Adrenal gland (tissue), 12 donors: ENCODE results near the gene CYB5R4. TPM values are rescaled to one million over a fixed set of nuclear protein-coding genes. Genes with fewer than 3 reads are reported as not detected.

Experiments
- DNase-seq, 7 donors: peaks; one replicate each; pipeline ENCODE4 v3.0.0-alpha.2; 2019 to 2020
- H3K27ac ChIP-seq, 5 donors: fragments of 200-600 bp; sonication (generic) in 4 of 5; 1 replicate in 3 of 5; 2 replicates in 2 of 5; pipeline versions ENCODE4 v1.5.1 to v1.8.0; 2016 to 2020; ENCODE audit warnings: mild to moderate bottlenecking in 1 of 5
- H3K27me3 ChIP-seq: fragments of 200-600 bp; 2 replicates; pipeline ENCODE4 v1.8.0; 2021
- H3K36me3 ChIP-seq, 2 donors: fragments of 200-600 bp; replicated peaks in 1 of 2; 1 replicate in 1 of 2; 2 replicates in 1 of 2; pipeline versions ENCODE4 v1.5.1 to v1.8.0; 2018 to 2022
- H3K4me1 ChIP-seq, 2 donors: fragments of 200-600 bp; replicated peaks in 1 of 2; 1 replicate in 1 of 2; 2 replicates in 1 of 2; pipeline versions ENCODE4 v1.5.1 to v1.8.0; 2018 to 2021
- H3K4me3 ChIP-seq, 4 donors: fragments of 200-600 bp; sonication (generic) in 3 of 4; one replicate each; pipeline ENCODE4 v1.5.1; 2016 to 2018
- H3K9me3 ChIP-seq, 3 donors: fragments of 200-600 bp; sonication (generic) in 1 of 3; replicated peaks in 1 of 3; 1 replicate in 2 of 3; 2 replicates in 1 of 3; pipeline versions ENCODE4 v1.5.1 to v1.8.0; 2016 to 2021
- CTCF ChIP-seq, 6 experiments: fragments of 450-650 bp in 4 of 6; fragments of 200-600 bp in 2 of 6; sonication (generic) in 1 of 6; IDR thresholded peaks; 1 replicate in 5 of 6; 2 replicates in 1 of 6; pipeline versions ENCODE4 v1.5.1 to v1.8.0; 2016 to 2021; ENCODE audit warnings: antibody characterized with exemption in 6 of 6, mild to moderate bottlenecking in 2 of 6, moderate library complexity in 1 of 6
- POLR2A ChIP-seq, 2 donors: fragments of 450-650 bp; IDR thresholded peaks; one replicate each; pipeline ENCODE4 v1.6.1; 2017; ENCODE audit warnings: antibody characterized with exemption in 2 of 2, mild to moderate bottlenecking in 2 of 2, moderate library complexity in 1 of 2
- WGBS, 4 donors: extraction: QIAGEN DNeasy Blood & Tissue Kit in 2 of 4; methylation state at CpG; one replicate each; pipeline versions ENCODE4 v1.1.5 to v1.1.7; 2013 to 2017; 5-methylcytosine and 5-hydroxymethylcytosine counted together
- intact Hi-C, 2 donors: fragments of 100-400 bp; cut with DNase I; formaldehyde crosslinking; loops; one replicate each; pipeline versions ENCODE4 v1.14.1 to v1.15.0; 2022 to 2023
- polyA plus RNA-seq, 3 donors: library from polyadenylated mRNA; stranded (reverse); fragments of 200-250 nt in 2 of 3; fragments of 350-450 nt in 1 of 3; fragmentation: Illumina TruSeq in 1 of 3; extraction: RNeasy Lipid Tissue Mini Kit (QIAGEN cat#74804) in 1 of 3; gene quantifications; one replicate each; pipeline ENCODE4 v1.2.3, GENCODE V29; 2013 to 2014
- total RNA-seq, 9 donors: library from RNA; depleted of rRNA in 4 of 9; stranded (reverse); fragments of >200 nt in 4 of 9; fragments of 120-200 nt in 1 of 9; fragmentation: NEBNext Ultra II Directional in 1 of 9; extraction: Animal tissue kit (Norgen Biotek cat#: 25700) in 1 of 9; gene quantifications; one replicate each; pipeline versions ENCODE4 v1.1.0 to v1.2.4, GENCODE V29; 2013 to 2023
- donor health status: healthy with polysubstance abuse.
- donor health status: Bipolar disorder and iron deficiency.
- donor health status: DM: yes; HTN: yes; CAD: no.
- donor health status: DM: no; HTN: no; CAD: no.
- donor health status: DM: no; HTN: no; CAD: no.
- donor health status: DM: yes; HTN: yes; CAD: no.

The CYB5R4 gene
- total and polyA plus RNA-seq, 12 donors, result 1.3 to 22.0 (median 11.0) TPM

- TF ChIP-seq POLR2A (IDR thresholded peaks at IDR 0.05) (no peak), CTCF (IDR thresholded peaks at IDR 0.05) (no peak)
- no peaks in the 10 kb centered on the region for H3K9me3 ChIP-seq
- WGBS, 4 donors, result 82 to 88% (median 85%) methylated on average over 4 of the region's 4 CpGs
- peaks cover 0 to 11% of the 10 kb centered on the region in 2 donors for H3K4me1 ChIP-seq
- H3K27me3 ChIP-seq, result no peaks in the 10 kb centered on the region
- no peak overlapping the region for H3K4me3 ChIP-seq
- H3K27ac ChIP-seq, result no peak overlapping the region
- H3K36me3 ChIP-seq, result no peaks in the 10 kb centered on the region
- DNase-seq, result no peak
- intact Hi-C loops, result no loop called here
These were observed 19.6 kb downstream of the CYB5R4 start for GRCh38 chr6:83878902-83879644.

- Histone ChIP-seq H3K4me3 (no peak overlapping the region), H3K27ac (no peak overlapping the region), H3K9me3 (no peaks in the 10 kb centered on the region), H3K4me1 (peaks cover 0 to 13% of the 10 kb centered on the region in 2 donors), H3K27me3 (no peaks in the 10 kb centered on the region), H3K36me3 (no peaks in the 10 kb centered on the region)
- TF ChIP-seq CTCF (IDR thresholded peaks at IDR 0.05), result no peak
- intact Hi-C loops, result loop anchor here (5.0 to 10.0 kb wide), 2 partner anchors 343 to 345 kb away; partner anchors contain the start of gene CEP162 (in 1 of the 2)
- 92 to 96% (median 94%) methylated on average over 4 of the region's 4 CpGs for WGBS, 4 donors
- DNase-seq, result no peak
These were observed 20.3 kb downstream of the CYB5R4 start for GRCh38 chr6:83879746-83880145.

GRCh38 chr6:83883240-83883639 lies 23.8 kb downstream of the CYB5R4 start:
- no peaks in the 10 kb centered on the region for H3K36me3 ChIP-seq
- H3K27me3 ChIP-seq, result no peaks in the 10 kb centered on the region
- H3K4me1 ChIP-seq, result peaks cover 0 to 14% of the 10 kb centered on the region in 2 donors
- DNase-seq, result no peak
- H3K9me3 ChIP-seq, result no peaks in the 10 kb centered on the region
- no peak overlapping the region for H3K27ac ChIP-seq
- 27 to 39% (median 31%) methylated on average over 2 of the region's 2 CpGs for WGBS, 4 donors
- H3K4me3 ChIP-seq, result no peak overlapping the region
- no peak for TF ChIP-seq POLR2A (IDR thresholded peaks at IDR 0.05)
- TF ChIP-seq CTCF (IDR thresholded peaks at IDR 0.05), result no peak
- intact Hi-C loops, result loop anchor here (5.0 to 10.0 kb wide), 2 partner anchors 339 to 342 kb away; partner anchors contain the start of gene CEP162 (in 1 of the 2)

GRCh38 chr6:83884523-83884922 lies 25.0 kb downstream of the CYB5R4 start:
- peaks cover 0 to 14% of the 10 kb centered on the region in 2 donors for H3K4me1 ChIP-seq
- H3K36me3 ChIP-seq, result no peaks in the 10 kb centered on the region
- H3K27me3 ChIP-seq, result no peaks in the 10 kb centered on the region
- no peak for TF ChIP-seq POLR2A (IDR thresholded peaks at IDR 0.05)
- peak; percentile 46 to 87 (median 73) for TF ChIP-seq CTCF (IDR thresholded peaks at IDR 0.05)
- no peak overlapping the region for H3K27ac ChIP-seq
- no peak for DNase-seq
- WGBS, 4 donors, result 5 to 8% (median 7%) methylated on average over 4 of the region's 4 CpGs
- H3K9me3 ChIP-seq, result no peaks in the 10 kb centered on the region
- H3K4me3 ChIP-seq, result no peak overlapping the region
- intact Hi-C loops, result loop anchor here (5.0 to 10.0 kb wide), 2 partner anchors 338 to 340 kb away; partner anchors contain the start of gene CEP162 (in 1 of the 2)
